ENCODE data around the gene PIAS1.
"Not testable (repeated sequence)": the region's sequence is repeated elsewhere in the genome, so short reads cannot be mapped to it uniquely, and the experiment has no call there.

PIAS1 gene

GRCh38 chr15:68223171-68223570, 169.1 kb downstream of the PIAS1 start:
- ATAC-seq (ENCODE audit: low read depth), result no peak
- no peak for TF ChIP-seq CTCF (IDR thresholded peaks at IDR 0.05; ENCODE audit: poor library complexity, severe bottlenecking)
- no peaks in the 10 kb centered on the region for H3K9me3 ChIP-seq (ENCODE audit: severe bottlenecking)
- H3K27ac ChIP-seq (ENCODE audit: poor library complexity, severe bottlenecking), result no peak overlapping the region
- no peak overlapping the region for H3K4me3 ChIP-seq (ENCODE audit: severe bottlenecking)
- peak; percentile 49 for DNase-seq (ENCODE audit: low spot score)
- peaks cover 6% of the 10 kb centered on the region for H3K36me3 ChIP-seq (ENCODE audit: low read depth)
- no peaks in the 10 kb centered on the region for H3K27me3 ChIP-seq (ENCODE audit: insufficient read depth, poor library complexity, severe bottlenecking)
- H3K4me1 ChIP-seq (ENCODE audit: insufficient read depth, poor library complexity, severe bottlenecking), result no peaks in the 10 kb centered on the region

- DNase-seq (ENCODE audit: low spot score), result no peak
- Histone ChIP-seq H3K27ac (ENCODE audit: poor library complexity, severe bottlenecking) (no peak overlapping the region), H3K4me1 (ENCODE audit: insufficient read depth, poor library complexity, severe bottlenecking) (no peaks in the 10 kb centered on the region), H3K4me3 (ENCODE audit: severe bottlenecking) (no peak overlapping the region), H3K9me3 (ENCODE audit: severe bottlenecking) (no peaks in the 10 kb centered on the region), H3K36me3 (ENCODE audit: low read depth) (peaks cover 3% of the 10 kb centered on the region; the same call in 1 of the 2 replicates), H3K27me3 (ENCODE audit: insufficient read depth, poor library complexity, severe bottlenecking) (no peaks in the 10 kb centered on the region)
- no peak for TF ChIP-seq CTCF (IDR thresholded peaks at IDR 0.05; ENCODE audit: poor library complexity, severe bottlenecking)
- ATAC-seq (ENCODE audit: low read depth), result no peak
Observed at GRCh38 chr15:68224108-68224507, 170.0 kb downstream of the PIAS1 start.

GRCh38 chr15:68224546-68225250, 170.6 kb downstream of the PIAS1 start:
- DNase-seq (ENCODE audit: low spot score), result peak; percentile 40
- Histone ChIP-seq H3K4me1 (ENCODE audit: insufficient read depth, poor library complexity, severe bottlenecking) (no peaks in the 10 kb centered on the region), H3K36me3 (ENCODE audit: low read depth) (0 out of 2 replicates have a peak, but pooled peaks cover 3% of the 10 kb centered on the region)

GRCh38 chr15:68225442-68225841, 171.3 kb downstream of the PIAS1 start:
- H3K27ac ChIP-seq (ENCODE audit: poor library complexity, severe bottlenecking); H3K4me3 ChIP-seq (ENCODE audit: severe bottlenecking); H3K4me1 ChIP-seq (ENCODE audit: insufficient read depth, poor library complexity, severe bottlenecking); H3K36me3 ChIP-seq (ENCODE audit: low read depth); H3K9me3 ChIP-seq (ENCODE audit: severe bottlenecking); H3K27me3 ChIP-seq (ENCODE audit: insufficient read depth, poor library complexity, severe bottlenecking); DNase-seq (ENCODE audit: low spot score); ATAC-seq (ENCODE audit: low read depth): not testable (repeated sequence)

More at GRCh38 chr15:68224546-68225250, 170.6 kb downstream of the PIAS1 start:
- H3K4me3 ChIP-seq (ENCODE audit: severe bottlenecking), result no peak overlapping the region
- no peaks in the 10 kb centered on the region for H3K9me3 ChIP-seq (ENCODE audit: severe bottlenecking)
- TF ChIP-seq CTCF (IDR thresholded peaks at IDR 0.05; ENCODE audit: poor library complexity, severe bottlenecking), result no peak
- ATAC-seq (ENCODE audit: low read depth), result no peak
- H3K27ac ChIP-seq (ENCODE audit: poor library complexity, severe bottlenecking), result no peak overlapping the region
- H3K27me3 ChIP-seq (ENCODE audit: insufficient read depth, poor library complexity, severe bottlenecking), result no peaks in the 10 kb centered on the region

- Histone ChIP-seq H3K4me3 (ENCODE audit: severe bottlenecking) (peak overlapping the region; percentile 80), H3K4me1 (ENCODE audit: insufficient read depth, poor library complexity, severe bottlenecking) (no peaks in the 10 kb centered on the region), H3K27me3 (ENCODE audit: insufficient read depth, poor library complexity, severe bottlenecking) (no peaks in the 10 kb centered on the region), H3K27ac (ENCODE audit: poor library complexity, severe bottlenecking) (no peak overlapping the region), H3K36me3 (ENCODE audit: low read depth) (0 out of 2 replicates have a peak, but pooled peaks cover 3% of the 10 kb centered on the region), H3K9me3 (ENCODE audit: severe bottlenecking) (no peaks in the 10 kb centered on the region)
- DNase-seq (ENCODE audit: low spot score), result peak; percentile 43
- ATAC-seq (ENCODE audit: low read depth), result no peak
- TF ChIP-seq CTCF (IDR thresholded peaks at IDR 0.05; ENCODE audit: poor library complexity, severe bottlenecking), result no peak
Observed at GRCh38 chr15:68227643-68228142, 173.6 kb downstream of the PIAS1 start.

All from RWPE2 (cell line).